ENCODE data around the gene PTPRG. TPM values are rescaled to one million over a fixed set of nuclear protein-coding genes. Genes with fewer than 3 reads are reported as not detected.

The PTPRG gene
- total RNA-seq, 1 experiment from 2014 or later: 32.1 TPM

DNA sequence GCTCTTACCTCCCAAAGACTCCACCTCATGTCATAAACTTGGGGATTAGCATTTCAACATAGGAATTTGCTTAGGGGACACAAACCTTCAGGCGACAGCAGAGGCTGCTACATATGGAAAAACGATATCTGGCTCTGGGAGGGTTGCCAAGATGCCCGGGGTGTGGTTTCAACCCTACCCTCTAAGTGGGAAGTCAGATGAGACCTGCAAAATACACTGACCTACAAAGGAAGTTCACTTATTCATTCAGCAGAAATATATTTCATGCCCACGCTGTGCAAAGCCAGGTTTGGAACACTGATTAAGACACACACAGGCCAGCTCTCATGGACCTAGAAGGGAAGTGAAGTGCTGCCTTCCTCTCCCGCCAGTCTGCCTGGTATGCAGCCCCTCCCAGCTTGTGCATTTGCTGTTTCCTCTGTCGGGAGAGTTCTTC is 572.7 kb downstream of the PTPRG start:
- no peaks in the 10 kb centered on the region for H3K36me3 ChIP-seq (ENCODE audit: control insufficient read depth in 1 of 2, insufficient read depth in 2 of 2, low read length in 2 of 2)
- no peaks in the 10 kb centered on the region for H3K27me3 ChIP-seq (ENCODE audit: insufficient read depth, low read length)
- H3K4me2 ChIP-seq (ENCODE audit: low read length): peak overlapping the region; percentile 44
- no peaks in the 10 kb centered on the region for H4K20me1 ChIP-seq (ENCODE audit: insufficient read depth)
- DNase-seq (ENCODE audit: low read depth, low spot score): peak; percentile 7
- ChIA-PET POLR2A (no interaction called here), CTCF (no interaction called here), RAD21 (ENCODE audit: low non-redundant PET in 1 of 2, low total read pairs in 2 of 2, uncharacterized antibody in 2 of 2, unreplicated experiment in 2 of 2) (no interaction called here)
- H3K9me2 ChIP-seq (ENCODE audit: insufficient read depth): no peaks in the 10 kb centered on the region
- no peak for TF ChIP-seq CBX3 (IDR thresholded peaks at IDR 0.05; ENCODE audit: low read depth)
- TF ChIP-seq TCF7L2 (IDR thresholded peaks at IDR 0.05; ENCODE audit: borderline replicate concordance, extremely low read depth, insufficient read depth, insufficient read length): no peak
- TF ChIP-seq, protein P1, sequence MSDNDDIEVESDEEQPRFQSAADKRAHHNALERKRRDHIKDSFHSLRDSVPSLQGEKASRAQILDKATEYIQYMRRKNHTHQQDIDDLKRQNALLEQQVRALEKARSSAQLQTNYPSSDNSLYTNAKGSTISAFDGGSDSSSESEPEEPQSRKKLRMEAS (IDR thresholded peaks at IDR 0.05): no peak
- no peak for TF ChIP-seq EZH2phosphoT487 (IDR thresholded peaks at IDR 0.05; ENCODE audit: borderline replicate concordance)
- TF ChIP-seq, protein P2, sequence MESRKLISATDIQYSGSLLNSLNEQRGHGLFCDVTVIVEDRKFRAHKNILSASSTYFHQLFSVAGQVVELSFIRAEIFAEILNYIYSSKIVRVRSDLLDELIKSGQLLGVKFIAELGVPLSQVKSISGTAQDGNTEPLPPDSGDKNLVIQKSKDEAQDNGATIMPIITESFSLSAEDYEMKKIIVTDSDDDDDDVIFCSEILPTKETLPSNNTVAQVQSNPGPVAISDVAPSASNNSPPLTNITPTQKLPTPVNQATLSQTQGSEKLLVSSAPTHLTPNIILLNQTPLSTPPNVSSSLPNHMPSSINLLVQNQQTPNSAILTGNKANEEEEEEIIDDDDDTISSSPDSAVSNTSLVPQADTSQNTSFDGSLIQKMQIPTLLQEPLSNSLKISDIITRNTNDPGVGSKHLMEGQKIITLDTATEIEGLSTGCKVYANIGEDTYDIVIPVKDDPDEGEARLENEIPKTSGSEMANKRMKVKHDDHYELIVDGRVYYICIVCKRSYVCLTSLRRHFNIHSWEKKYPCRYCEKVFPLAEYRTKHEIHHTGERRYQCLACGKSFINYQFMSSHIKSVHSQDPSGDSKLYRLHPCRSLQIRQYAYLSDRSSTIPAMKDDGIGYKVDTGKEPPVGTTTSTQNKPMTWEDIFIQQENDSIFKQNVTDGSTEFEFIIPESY (IDR thresholded peaks at IDR 0.05; ENCODE audit: extremely low read depth, insufficient replicate concordance, low read length): no peak
- no peak for TF ChIP-seq ZNF274 (IDR thresholded peaks at IDR 0.05; ENCODE audit: low read depth, low read length)
- TF ChIP-seq FOSL1 (IDR thresholded peaks at IDR 0.05; ENCODE audit: low read depth): no peak
- no peak for TF ChIP-seq JUND (IDR thresholded peaks at IDR 0.05)
- no peak overlapping the region for H3K4me3 ChIP-seq (replicated peaks in 1 of 2; ENCODE audit: low read depth in 1 of 2, low read length in 2 of 2)
- peak; percentile 61 for ATAC-seq
- H3K79me2 ChIP-seq (ENCODE audit: insufficient read depth, low read length): no peaks in the 10 kb centered on the region
- no peak overlapping the region for H2AFZ ChIP-seq (ENCODE audit: low read depth, low read length, poor library complexity, severe bottlenecking)
- H3K9me3 ChIP-seq (ENCODE audit: control insufficient read depth in 1 of 2, insufficient read depth in 1 of 2, low read depth in 1 of 2, low read length in 2 of 2): no peaks in the 10 kb centered on the region
- intact Hi-C loops (cut with micrococcal nuclease): loop anchor here (5.0 kb wide), 1 partner anchor 572 kb away; the partner anchor contains the start of gene PTPRG
- H3K4me1 ChIP-seq (ENCODE audit: control insufficient read depth in 1 of 2, insufficient read depth in 2 of 2, low read length in 2 of 2): peaks cover 5 to 9% of the 10 kb centered on the region in 2 experiments; a peak in 2 of 4 replicates
- no peak overlapping the region for H3K27ac ChIP-seq (ENCODE audit: low read depth, low read length)
- BruUV-seq (replicated peaks): TSS peak; percentile 24
- H3K9ac ChIP-seq (ENCODE audit: low read length): no peak overlapping the region
